H1 (cell line): ENCODE data around the gene PCNX1. TPM values are rescaled to one million over a fixed set of nuclear protein-coding genes. Genes with fewer than 3 reads are reported as not detected.

Experiments
- ATF2 ChIP-seq: IDR thresholded peaks from 2 replicates; pipeline ENCODE4 v1.6.1; 2012; ENCODE audit warnings: low read length, inconsistent platforms
- E2F6 ChIP-seq: IDR thresholded peaks from 2 replicates; pipeline ENCODE4 v1.6.1; 2012; ENCODE audit warnings: inconsistent platforms
- TEAD4 ChIP-seq: IDR thresholded peaks from 2 replicates; pipeline ENCODE4 v1.6.1; 2012; ENCODE audit warnings: low read depth, low read length, inconsistent platforms, mixed read lengths
- polyA plus RNA-seq, 7 experiments: library from polyadenylated mRNA; depleted of rRNA in 3 of 7; stranded (reverse) in 5 of 7; unstranded in 2 of 7; fragments of >200 nt in 5 of 7; fragments of 200-250 nt in 2 of 7; gene quantifications; 1 replicate in 5 of 7; 2 replicates in 1 of 7; 4 replicates in 1 of 7; pipeline versions ENCODE4 v1.2.1 to v1.2.3, GENCODE V29; 2011 to 2013; ENCODE audit warnings: missing spikeins in 2 of 7, mixed read lengths in 2 of 7
- total RNA-seq: library from RNA; stranded (reverse); fragmentation: NEBNext Ultra II Directional; extraction: Animal tissue kit (Norgen Biotek cat#: 25700); gene quantifications from 2 replicates; pipeline ENCODE4 v1.2.1, GENCODE V29; 2021

Gene PCNX1
- total and polyA plus RNA-seq, 2 of the 8 experiments (the other 6 are each of a cell fraction or from before 2014, with no cell fraction given): 37.7 to 53.2 TPM

- TF ChIP-seq E2F6: no peak
- no peak for TF ChIP-seq TEAD4
- no peak for TF ChIP-seq ATF2
Observed at GRCh38 chr14:71089971-71090370, 182.7 kb downstream of the PCNX1 start (continued).
